Ishikawa (cell line): ENCODE results near the gene SFXN2.

Experiments used
- CEBPB ChIP-seq: IDR thresholded peaks from 2 replicates; pipeline ENCODE4 v1.6.1; 2012
- EGR1 ChIP-seq: IDR thresholded peaks from 2 replicates; pipeline ENCODE4 v1.6.1; 2012
- EP300 ChIP-seq: IDR thresholded peaks from 2 replicates; pipeline ENCODE4 v1.6.1; 2012; ENCODE audit warnings: borderline replicate concordance
- FOXM1 ChIP-seq: IDR thresholded peaks from 2 replicates; pipeline ENCODE4 v1.6.1; 2012; ENCODE audit warnings: low read depth, borderline replicate concordance
- MAX ChIP-seq: IDR thresholded peaks from 2 replicates; pipeline ENCODE4 v1.6.1; 2012
- RAD21 ChIP-seq: IDR thresholded peaks from 2 replicates; pipeline ENCODE4 v1.6.1; 2012; ENCODE audit warnings: low read depth
- TAF1 ChIP-seq: IDR thresholded peaks from 2 replicates; pipeline ENCODE4 v1.6.1; 2012; ENCODE audit warnings: low read depth, mild to moderate bottlenecking
- TCF12 ChIP-seq: IDR thresholded peaks from 2 replicates; pipeline ENCODE4 v1.6.1; 2012; ENCODE audit warnings: low read depth
- TEAD4 ChIP-seq: IDR thresholded peaks from 2 replicates; pipeline ENCODE4 v1.6.1; 2012
- YY1 ChIP-seq: IDR thresholded peaks from 2 replicates; pipeline ENCODE4 v1.6.1; 2012; ENCODE audit warnings: low read depth
- TF ChIP-seq, protein P1 (sequence below): IDR thresholded peaks from 2 replicates; pipeline ENCODE4 v1.6.1; 2012; ENCODE audit warnings: low read depth, mild to moderate bottlenecking
- TF ChIP-seq, protein P2 (sequence below): IDR thresholded peaks from 2 replicates; pipeline ENCODE4 v1.6.1; 2012

DNA sequence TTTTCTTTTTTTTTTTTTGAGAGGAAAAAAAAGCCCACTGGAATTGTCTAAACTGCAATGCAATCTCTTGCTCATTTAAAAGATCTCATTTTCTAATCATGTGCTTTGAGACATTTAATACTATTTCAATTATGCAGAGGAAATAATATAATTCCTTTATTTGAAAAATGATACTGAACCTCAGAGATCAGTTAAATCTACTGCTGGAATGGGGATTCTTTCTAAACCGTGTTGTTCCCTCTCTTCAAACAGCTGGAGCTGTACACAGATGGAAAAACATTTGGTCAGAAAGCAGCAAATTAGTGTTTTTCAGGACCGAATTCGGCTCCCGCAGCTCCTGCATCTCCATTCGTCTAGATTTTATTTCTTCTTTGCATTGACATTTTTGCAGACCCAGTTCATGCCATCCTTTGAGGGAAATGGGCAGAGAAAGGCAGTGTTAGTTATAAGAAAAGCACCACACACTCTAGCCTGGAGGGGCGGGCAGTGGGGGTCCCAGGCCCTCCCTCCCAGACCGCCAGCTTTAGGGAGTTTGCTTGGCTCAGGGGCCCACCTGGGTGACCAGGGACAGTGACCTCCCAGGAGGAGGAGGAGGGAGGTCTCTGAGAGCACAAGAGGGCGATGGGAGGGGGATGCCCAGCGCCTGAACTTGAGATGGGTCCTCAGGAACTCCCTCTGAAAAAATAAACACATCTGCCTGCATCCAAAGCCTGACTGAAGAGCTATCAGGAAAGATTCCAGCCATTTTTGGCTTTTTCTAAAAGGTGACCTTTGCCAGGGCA, 37.7 kb upstream of the SFXN2 start:
- no peak for TF ChIP-seq EP300
- TF ChIP-seq TCF12 = no peak
- TF ChIP-seq MAX = no peak
- no peak for TF ChIP-seq FOXM1
- TF ChIP-seq, protein P1, sequence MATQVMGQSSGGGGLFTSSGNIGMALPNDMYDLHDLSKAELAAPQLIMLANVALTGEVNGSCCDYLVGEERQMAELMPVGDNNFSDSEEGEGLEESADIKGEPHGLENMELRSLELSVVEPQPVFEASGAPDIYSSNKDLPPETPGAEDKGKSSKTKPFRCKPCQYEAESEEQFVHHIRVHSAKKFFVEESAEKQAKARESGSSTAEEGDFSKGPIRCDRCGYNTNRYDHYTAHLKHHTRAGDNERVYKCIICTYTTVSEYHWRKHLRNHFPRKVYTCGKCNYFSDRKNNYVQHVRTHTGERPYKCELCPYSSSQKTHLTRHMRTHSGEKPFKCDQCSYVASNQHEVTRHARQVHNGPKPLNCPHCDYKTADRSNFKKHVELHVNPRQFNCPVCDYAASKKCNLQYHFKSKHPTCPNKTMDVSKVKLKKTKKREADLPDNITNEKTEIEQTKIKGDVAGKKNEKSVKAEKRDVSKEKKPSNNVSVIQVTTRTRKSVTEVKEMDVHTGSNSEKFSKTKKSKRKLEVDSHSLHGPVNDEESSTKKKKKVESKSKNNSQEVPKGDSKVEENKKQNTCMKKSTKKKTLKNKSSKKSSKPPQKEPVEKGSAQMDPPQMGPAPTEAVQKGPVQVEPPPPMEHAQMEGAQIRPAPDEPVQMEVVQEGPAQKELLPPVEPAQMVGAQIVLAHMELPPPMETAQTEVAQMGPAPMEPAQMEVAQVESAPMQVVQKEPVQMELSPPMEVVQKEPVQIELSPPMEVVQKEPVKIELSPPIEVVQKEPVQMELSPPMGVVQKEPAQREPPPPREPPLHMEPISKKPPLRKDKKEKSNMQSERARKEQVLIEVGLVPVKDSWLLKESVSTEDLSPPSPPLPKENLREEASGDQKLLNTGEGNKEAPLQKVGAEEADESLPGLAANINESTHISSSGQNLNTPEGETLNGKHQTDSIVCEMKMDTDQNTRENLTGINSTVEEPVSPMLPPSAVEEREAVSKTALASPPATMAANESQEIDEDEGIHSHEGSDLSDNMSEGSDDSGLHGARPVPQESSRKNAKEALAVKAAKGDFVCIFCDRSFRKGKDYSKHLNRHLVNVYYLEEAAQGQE = no peak
- TF ChIP-seq TAF1 = no peak
- no peak for TF ChIP-seq YY1
- TF ChIP-seq RAD21 = no peak
- no peak for TF ChIP-seq EGR1
- no peak for TF ChIP-seq CEBPB
- TF ChIP-seq TEAD4 = no peak
- TF ChIP-seq, protein P2, sequence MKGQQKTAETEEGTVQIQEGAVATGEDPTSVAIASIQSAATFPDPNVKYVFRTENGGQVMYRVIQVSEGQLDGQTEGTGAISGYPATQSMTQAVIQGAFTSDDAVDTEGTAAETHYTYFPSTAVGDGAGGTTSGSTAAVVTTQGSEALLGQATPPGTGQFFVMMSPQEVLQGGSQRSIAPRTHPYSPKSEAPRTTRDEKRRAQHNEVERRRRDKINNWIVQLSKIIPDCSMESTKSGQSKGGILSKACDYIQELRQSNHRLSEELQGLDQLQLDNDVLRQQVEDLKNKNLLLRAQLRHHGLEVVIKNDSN = no peak
